Astrocyte (in vitro differentiated cells and primary cell): ENCODE results near the gene SEMG2.

Experiments used
- EZH2 ChIP-seq: IDR thresholded peaks from 2 replicates; pipeline ENCODE4 v1.6.1; 2012; ENCODE audit warnings: mild to moderate bottlenecking, low read length, inconsistent platforms; ENCODE audit not compliant: insufficient read depth
- TF ChIP-seq, protein P1 (sequence below): IDR thresholded peaks from 2 replicates; pipeline ENCODE4 v1.5.1; 2011; ENCODE audit warnings: low read depth, mild to moderate bottlenecking, inconsistent platforms, low read length, moderate library complexity; ENCODE audit not compliant: insufficient read depth

- TF ChIP-seq, protein P1, sequence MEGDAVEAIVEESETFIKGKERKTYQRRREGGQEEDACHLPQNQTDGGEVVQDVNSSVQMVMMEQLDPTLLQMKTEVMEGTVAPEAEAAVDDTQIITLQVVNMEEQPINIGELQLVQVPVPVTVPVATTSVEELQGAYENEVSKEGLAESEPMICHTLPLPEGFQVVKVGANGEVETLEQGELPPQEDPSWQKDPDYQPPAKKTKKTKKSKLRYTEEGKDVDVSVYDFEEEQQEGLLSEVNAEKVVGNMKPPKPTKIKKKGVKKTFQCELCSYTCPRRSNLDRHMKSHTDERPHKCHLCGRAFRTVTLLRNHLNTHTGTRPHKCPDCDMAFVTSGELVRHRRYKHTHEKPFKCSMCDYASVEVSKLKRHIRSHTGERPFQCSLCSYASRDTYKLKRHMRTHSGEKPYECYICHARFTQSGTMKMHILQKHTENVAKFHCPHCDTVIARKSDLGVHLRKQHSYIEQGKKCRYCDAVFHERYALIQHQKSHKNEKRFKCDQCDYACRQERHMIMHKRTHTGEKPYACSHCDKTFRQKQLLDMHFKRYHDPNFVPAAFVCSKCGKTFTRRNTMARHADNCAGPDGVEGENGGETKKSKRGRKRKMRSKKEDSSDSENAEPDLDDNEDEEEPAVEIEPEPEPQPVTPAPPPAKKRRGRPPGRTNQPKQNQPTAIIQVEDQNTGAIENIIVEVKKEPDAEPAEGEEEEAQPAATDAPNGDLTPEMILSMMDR = no peak
- no peak for TF ChIP-seq EZH2
Observed at GRCh38 chr20:45251884-45252560, 30.8 kb downstream of the SEMG2 start.
